Eye (tissue), 1 donor: Measurements from ENCODE around the gene COX8A.

ENCODE experiments used
- DNase-seq: peaks from one replicate; pipeline ENCODE4 v3.0.0-alpha.2; 2015

Gene COX8A

DNA sequence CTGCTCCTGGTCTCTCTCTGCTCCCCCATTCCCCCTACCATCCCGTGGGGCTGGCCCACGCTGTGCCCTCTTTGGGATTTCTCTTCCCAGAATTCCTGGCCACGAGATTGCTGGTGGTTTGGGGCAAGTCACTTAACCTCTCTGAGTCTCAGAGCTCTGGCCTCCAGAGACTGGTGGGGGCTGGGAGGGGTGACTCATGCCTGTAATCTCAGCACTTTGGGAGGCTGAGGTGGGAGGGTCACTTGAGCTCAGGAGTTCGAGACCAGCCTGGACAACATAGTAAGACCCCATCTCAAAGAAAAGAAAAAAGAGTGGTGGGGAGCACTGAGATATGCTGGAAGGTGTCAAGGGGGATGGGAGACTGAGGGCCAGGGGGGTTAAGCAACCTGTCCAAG is 30.2 kb downstream of the COX8A start:
- DNase-seq: no peak

DNA sequence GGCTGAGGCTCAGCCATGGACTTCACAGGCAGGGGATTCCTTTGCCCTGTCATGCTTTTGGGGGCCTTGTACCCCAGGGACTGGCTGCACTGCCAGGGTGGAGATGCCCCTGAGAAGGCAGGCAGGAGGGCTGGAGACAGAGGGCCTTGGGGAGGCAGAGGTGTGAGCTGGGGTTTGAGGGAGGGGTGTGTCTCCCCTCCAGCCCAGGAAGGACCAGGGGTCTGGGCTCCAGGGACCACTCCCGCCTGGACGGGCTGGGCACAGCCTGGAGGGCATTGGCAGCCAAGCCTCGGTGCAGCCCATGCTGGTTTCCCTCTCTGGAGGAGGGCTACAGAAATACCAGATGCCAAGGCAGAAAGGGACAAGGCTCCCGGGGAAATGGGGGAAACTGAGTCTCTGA is 31.3 kb downstream of the COX8A start:
- DNase-seq: no peak

DNA sequence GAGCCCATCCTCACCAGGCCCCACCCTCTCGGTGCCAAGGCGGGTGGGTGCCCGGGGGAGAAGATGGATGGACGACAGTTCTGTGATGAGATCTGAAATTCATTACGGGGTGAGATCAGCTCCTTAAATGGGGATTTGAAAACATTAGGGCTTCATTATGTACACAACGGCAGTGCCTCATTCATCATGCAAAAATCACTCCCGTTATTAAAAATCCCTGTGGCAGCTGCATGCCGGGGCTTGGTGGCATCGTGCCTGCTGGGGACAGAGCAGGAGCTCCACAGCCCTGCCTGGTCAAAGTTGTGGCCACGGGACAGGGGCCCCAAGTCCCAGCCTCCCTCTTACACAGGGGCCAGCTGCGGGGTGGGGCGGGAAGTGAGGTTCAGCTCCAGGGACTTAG is 32.0 kb downstream of the COX8A start:
- DNase-seq: no peak

DNA sequence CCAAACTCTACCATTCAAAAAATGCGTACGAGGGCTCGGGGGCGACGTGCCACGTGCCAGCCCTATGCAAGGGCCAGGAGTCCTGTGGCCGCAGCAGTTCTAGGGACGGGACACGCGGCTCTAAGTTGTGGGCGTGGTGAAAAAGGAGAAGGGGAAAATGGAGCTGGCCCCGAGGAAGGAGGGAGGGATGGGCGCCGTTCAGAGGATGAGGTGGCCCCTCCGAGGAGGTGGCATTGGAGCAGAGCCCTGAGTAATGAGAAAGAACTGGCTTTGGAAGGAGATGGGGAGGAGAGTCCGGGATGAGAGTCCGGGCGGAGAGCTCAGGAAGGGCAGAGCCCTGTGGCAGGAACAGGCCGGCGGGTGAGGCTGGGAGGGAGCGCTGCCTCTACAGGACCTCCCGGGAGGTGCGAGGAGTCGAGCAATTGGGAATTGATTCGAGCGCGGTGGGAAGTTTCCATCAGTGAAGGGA is 32.8 kb downstream of the COX8A start:
- DNase-seq: peak; percentile 73

DNA sequence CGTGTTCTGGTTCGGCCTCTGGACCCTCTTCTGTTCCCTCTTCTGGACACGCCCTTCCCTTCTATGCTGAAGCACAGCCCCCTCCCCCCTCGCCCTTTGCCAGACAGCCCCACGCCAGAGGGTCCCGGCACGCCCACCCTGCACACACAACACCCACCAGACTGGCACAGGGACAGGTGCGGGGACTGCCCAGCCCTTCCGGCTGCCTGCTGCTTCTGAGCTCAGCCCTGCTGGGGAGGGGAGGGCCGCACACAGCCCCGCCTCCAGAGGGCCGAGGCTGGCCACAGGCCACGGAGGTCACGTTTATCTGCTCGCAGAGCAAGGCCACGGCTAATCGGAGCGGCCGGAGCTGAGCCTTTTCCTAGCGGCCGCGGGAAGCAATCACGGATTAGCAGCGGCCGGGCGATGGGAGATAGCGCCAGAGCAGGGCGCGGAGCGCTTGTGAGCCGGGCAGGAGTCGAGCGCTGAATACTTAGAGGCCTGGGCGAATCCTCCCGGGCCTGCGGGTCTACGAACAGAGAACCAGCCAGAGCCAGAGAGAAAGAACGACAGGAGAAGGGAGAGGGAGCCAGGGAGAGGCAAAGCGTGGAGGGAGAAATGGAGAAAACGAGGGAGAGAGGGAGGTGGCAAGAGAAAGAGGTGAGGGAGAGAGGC is 33.3 kb downstream of the COX8A start:
- DNase-seq: peak; percentile 88

DNA sequence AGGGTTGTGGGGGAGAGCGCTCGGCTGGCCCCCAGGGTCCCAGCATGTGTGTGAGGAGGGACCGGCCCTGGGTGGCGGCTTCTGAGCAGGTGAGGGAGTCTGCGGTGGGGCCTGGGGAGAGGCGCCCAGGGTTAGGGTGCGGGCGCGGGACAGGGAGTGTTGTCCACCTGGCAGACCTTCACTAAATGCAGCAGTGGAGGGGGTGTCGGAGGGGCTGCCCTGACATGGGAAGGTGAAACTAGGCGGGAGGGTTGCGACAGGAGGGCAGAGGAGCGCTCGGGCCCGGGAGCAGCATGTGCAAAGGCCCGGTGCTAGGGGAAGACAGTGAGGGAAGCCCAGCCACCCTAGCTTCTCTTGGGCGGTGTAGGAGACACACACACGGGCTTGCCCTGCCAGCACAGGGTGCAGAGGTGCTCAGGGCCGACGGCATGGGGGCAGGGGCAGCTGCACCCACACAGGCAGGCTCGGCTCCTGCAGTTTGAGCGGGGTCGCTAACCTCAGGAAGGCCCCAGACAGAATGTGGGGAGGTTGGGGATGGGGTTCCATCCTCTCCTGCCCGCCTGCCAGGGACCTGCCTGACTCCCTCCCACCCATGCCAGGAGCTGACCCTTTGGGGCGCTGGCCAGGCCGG is 34.0 kb downstream of the COX8A start:
- no peak for DNase-seq

DNA sequence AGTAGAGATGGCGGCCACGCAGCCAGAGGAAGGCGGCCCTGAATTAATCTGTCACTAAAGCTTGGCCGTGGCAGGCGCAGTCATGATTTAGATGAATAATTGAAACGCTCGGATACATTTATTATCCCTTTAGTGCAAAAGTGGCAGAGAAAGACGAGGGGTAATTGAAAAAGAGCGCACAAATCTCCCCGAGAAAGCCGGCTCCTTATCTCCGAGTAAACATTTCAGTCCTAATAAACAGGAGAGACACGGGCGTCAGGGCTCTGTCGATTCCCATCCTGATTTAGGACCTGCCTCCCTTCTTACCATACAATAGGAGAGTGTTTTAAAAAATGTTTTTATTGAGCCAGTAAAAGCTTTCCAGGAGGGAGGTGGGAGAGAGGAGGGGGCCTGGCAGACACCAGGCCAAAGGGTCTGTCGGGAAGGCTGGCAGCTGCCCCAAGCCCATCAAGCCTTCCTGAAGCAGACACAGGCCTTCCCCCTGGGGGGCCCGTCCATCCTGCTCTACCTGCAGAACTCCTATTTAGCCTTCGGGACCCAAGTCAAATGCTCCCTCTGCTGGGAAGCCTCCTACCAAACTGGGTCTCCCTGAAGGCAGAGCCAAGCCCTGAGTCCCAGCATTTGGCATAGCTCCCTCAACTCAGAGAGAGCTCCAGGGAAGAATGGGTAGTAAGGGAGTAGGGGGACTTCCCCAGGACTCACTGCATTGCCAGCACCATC is 34.7 kb downstream of the COX8A start:
- no peak for DNase-seq

DNA sequence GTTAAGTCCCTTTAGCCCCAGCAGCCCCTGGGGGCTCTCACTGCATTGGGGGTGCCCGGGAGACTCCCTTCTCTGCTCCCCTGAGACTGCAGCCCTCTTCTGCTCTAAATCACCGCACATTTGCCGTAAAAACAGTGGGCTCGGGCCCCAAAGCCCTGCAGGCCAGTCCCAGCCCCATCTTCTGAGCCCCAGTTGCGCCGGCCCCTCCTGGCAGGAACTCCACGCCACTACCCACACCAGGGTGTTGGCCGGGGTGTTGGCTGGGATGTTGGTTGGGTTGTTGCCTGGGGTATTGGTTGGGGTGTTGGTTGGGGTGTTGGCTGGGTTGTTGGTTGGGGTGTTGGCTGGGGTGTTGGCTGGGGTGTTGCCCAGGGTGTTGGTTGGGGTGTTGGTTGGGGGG is 35.3 kb downstream of the COX8A start:
- DNase-seq: no peak

DNA sequence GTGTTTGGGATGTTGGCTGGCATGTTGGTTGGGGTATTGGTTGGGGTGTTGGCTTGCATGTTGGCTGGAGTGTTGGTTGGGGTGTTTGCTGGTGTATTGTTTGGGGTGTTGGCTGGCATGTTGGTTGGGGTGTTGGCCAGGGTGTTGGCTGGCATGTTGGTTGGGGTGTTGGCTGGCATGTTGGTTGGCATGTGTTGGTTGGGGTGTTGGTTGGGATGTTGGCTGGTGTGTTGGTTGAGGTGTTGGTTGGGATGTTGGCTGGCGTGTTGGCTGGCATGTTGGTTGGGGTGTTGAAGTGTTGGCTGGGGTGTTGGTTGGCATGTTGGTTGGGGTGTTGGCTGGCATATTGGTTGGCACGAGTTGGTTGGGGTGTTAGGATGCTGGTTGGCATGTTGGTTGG is 36.4 kb downstream of the COX8A start:
- DNase-seq: no peak

DNA sequence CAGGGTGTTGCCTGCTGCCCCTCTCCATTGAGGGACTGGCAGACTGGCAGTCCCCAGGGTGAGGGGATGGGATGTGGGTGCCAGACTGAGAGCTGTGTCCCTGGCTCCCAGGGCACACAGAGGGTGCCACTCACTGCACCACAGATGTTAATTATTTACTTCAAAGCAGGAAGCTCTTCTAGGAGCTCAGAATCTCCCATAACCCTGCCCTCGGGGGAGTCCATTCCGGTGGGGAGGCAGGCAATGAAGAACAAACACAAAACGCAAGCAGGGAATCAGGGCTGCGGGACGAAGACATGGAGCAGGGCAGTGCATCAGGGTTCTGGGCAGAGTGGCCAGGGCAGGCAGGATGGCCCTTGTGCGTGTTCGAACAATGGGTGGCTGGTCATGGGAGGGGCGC is 37.0 kb downstream of the COX8A start:
- no peak for DNase-seq

DNA sequence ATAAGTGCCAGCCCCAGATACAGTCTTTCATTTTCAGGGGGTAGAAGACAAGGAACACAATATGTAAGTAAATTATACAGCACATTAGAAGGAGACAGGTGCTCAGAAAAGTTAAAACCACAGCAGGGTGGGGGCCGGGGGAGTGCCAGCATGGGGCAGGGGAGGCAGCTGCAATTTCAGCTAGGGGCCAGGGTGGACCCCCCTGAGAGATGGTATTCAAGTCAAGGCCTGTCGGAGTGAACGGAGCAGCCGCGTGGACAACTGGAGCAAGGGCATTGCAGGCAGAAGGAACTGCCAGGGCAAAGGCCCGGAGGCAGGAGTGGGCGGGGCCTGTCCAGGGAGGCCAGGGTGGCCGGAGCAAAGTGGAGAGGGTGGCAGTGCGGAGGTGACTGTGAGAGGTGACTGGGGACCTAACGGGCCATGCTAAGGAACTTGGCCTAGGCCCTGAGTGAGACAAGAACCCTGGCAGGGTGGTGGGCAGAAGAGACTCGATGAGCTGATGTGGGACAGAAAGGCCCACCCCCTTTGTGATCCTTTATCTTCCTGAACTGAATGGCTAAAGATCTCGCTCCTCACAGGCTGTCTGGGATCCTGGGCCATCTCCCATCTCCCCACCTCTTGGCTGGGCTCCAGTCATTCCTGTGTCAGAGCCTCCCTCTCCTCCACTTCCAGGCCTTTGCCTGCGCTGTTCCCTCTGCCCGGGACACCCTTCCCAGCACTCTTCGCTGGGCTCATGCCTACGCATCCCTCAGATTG is 38.9 kb downstream of the COX8A start:
- DNase-seq: no peak

DNA sequence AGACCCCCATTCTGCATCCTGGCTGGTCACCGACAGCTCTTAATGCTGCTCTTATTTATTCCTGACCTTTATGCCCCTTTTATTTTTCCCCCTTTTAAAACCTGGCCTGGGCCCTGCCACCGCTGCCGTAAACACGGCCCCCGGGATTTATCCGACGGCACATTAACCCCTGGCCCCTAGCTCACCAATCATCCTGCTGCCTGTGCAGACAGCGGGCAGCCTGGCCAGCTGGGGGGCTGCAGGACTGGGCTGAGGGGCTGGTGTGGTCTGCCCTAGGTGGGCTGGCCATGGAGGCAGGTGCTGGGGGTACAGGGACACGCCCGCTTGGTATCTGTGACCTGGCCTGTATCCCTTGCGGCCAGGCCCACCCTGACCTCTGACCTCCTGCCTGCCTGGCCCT is 39.9 kb downstream of the COX8A start:
- DNase-seq: no peak

DNA sequence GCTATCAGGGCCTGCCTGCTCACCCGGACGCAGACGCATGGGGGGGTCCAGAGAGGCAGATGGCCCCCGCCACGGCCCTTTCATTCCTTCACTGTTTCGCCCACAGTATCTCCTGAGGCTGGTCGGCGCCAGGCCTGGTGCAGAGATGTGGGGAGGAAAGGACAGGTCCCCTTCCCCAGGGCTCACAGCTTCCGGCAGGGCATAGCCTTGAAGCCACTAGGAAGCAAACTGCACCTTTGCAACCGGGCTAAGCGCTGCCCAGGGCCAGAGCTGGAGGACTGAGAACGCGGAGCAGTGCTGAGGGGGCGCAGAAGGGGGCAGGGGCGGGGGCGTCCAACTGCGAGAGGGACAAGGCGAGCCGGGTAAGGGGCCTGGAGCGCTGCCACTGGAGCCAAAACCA is 41.1 kb downstream of the COX8A start:
- no peak for DNase-seq

DNA sequence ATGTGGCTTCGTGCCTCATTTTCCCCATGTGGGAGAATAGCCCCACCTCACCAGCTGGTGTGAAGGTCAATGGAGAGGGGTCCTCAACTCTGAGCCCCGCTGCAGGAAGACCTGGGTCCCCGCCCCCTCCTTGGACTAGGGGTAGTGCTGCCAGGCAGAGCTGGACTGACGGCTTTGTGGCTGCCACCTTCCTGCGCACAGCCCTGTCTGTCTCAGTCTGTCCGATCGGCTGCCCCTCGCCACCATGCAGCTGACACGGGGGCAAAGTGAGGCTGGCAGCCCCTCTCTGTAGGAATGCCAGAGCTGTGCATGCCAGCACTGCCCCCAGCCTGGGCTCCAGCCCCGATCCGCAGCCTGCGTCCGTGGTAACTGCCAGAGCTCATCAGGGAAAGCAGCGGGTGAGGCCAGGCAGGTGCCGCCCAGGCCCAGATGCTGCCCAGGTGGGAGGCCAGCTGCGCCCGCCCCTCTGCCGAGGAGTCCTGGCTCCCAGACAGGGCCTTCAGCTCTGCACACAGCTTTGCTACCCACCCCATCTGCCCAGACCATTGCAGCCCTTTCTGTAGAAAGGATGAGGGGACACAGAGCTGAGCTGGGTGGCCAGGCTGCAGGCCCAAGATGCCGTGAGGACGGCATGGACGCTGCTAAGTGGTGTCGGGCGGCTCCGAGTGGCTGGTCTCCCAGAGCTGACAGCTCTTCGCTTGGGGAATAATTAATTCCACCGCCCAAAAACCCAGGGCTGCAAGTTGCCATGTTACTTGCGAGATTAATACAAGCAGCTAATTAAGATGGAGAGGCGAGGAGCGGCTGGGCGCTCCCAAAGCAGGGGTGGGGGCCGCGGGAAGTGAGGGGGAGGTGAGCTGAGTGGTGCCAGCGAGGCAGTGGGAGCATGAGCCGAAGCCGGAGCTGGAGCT is 41.8 kb downstream of the COX8A start:
- no peak for DNase-seq

DNA sequence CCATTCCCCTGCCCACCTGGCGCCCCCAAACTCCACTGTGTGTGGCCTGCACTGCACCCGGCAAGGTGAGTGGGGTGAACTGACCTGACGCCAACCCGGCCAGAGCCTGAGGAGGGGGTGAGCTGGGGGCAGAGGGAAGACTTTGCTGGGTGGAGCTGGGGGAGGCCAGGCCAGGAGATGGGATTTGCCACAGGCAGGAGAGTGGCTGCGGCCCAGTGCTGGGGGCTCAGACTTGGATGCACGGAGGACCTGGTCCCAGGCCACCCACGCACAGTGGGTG is 43.5 kb downstream of the COX8A start:
- DNase-seq: no peak

DNA sequence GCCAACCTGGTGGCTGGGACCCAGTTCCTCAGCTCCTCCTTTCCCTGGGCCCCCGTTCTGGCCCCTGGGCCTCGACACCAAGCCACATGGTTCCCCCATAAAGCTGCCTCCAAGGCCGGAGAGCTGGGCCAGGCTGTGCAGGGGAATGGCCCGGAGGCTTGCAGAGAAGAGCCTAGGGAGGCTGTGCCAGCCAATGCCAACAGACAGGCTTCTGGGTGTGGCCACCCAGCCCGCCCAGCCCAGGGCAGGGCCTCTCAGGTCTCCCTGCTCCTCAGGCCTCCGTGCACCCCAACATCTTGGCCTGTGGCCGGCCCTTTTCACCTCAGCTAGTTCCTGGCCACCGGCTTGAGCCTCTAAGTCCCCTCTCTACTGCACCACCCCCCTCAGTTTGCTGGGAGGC is 43.9 kb downstream of the COX8A start:
- DNase-seq: no peak

DNA sequence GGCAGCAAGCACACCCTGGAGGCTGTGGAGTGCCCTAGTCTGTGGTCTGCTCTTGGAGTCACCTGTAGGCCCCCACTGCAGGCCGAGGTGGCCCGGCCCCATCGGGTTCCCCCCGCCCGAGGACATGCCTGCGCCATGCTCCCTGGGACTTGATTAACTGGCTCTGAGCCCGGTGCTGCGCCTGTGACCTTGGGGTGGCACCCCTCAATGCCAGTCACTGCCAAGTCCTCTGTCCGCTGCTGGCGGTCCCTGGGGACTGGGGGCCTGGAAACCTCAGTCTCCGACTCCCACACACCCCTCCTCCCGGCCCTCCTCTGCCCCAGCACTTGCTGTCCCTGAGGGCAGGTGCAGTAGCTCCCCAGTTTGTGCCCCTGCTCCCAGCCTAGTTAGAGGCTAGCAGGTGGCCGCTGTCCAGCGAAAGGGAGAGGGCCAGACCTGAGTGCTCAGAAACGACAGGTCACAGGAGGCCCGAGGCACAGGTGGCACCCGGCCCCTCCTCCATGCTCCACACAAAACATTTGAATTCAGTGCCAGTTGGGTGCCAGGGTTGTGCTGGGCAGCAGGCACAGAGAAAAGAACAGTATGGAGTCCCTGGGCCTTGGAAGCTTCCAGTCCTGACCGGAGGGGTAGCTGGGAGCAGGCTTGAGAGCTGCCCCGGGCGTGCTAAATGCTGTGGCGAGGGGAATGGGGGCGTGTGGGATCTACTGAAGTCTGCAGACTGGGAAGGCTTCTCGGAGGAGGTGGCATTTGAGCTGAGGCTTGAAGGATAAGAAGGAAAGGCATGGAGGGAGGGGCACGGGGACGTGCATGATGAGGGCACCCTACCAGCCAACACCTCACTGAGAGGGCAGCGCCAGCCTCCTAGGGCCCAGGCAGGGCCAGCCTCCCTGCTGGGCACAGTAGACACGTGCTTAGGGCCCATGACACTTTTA is 45.0 kb downstream of the COX8A start:
- no peak for DNase-seq

DNA sequence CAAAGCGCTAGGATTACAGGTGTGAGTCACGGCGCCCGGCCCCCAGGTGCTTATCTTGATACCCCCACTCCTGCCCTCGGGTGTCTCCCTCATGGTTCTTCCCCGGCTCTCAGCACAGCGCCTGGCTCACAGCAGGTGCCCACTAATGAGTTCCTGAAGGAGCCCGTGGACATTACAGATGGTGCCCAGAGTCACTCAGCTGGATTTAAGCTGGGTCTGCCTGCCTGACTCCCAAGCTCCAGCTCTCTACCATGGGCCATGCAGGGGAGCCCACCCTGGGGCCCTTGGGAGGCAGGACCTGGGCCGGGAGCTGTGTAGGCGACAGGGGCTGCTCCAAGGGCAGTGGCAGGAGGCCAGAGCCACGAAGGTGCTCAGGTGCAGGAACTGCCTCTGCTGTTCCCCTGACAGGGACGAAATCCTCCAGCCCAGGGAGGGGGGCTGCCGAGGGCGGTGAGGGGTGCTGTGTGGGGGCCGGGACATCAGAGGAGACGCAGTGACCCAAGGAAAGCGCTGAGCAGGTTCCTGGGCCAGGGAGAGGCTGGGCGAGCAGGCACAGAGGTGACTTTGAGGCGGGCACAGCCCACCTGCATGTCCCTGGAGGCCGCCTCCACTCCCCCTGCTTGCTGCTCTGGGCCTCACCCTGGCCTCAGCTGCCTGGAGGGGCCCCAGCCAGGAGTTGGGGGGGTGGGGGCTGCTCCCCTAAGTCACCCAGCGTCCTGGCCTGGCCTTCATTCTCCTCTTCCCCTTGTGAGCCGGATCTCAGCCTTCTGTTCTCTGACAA is 46.7 kb downstream of the COX8A start:
- DNase-seq: no peak

DNA sequence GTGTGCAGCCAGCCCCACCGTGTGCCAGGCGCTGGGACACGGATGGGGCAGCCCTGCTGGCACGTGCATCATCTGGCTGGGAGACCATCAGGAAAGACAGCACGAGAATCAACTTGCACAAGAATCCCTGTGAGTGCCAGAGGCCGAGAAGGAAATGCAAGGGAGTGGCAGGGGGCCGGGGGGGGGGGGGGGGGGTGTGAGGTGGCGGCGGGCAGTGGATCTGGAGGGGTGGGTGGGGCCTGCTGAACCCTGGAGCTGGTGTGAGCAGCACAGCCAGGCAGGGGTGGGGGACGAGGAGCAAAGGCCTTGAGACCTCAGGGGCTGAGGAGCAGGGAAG is 47.3 kb downstream of the COX8A start:
- peak; percentile 57 for DNase-seq

DNA sequence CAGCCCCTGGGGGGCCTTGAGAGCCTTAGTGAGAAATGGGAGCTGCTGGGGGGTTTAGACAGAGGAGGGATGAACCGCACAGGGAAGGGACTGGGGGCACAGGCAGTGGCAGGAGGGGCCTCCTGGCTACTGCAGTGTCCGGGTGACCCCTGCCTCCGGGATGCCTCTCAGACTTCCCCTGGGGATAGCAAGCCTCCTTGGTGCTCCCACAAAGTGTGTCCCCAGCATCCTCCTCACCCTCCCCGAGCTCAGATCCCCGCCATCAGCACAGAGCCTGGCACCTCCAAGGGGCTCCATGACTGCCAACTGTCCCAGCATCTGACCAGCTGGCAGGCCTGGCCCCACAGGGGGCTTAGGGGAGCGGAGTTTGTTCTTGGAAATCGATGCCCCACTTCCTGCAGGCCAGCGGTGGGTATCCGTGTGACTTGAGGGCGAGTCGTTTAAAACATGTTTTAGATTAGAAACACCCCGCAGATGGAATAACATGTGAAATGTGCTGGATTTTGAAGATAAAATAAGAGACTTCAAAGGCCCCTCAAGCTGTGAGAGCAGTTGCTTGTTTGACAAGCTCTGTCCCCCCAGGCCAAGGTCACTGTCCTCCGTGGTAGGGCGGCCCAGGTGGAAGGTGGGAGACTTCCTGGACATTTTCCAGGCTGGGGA is 47.8 kb downstream of the COX8A start:
- no peak for DNase-seq
